ENCODE results near the gene SRBD1. TPM values are rescaled to one million over a fixed set of nuclear protein-coding genes. Genes with fewer than 3 reads are reported as not detected.

Gene SRBD1
- total RNA-seq, 2 donors from 2014 or later = 11.8 to 14.4 TPM

GRCh38 chr2:45640576-45640975 lies 29.5 kb upstream of the SRBD1 start:
- H3K4me1 ChIP-seq = no peaks in the 10 kb centered on the region
- no peaks in the 10 kb centered on the region for H3K27me3 ChIP-seq
- H3K27ac ChIP-seq = no peak overlapping the region
- intact Hi-C loops (cut with DNase I) = no loop called here
- DNase-seq = no peak
- no peak for TF ChIP-seq CTCF (IDR thresholded peaks at IDR 0.05)
- H3K4me3 ChIP-seq = no peak overlapping the region
- H3K9me3 ChIP-seq = no peaks in the 10 kb centered on the region
- no peaks in the 10 kb centered on the region for H3K36me3 ChIP-seq
- H3K9ac ChIP-seq (ENCODE audit: low read depth in 2 of 2, low read length in 2 of 2) = no peak overlapping the region

- Histone ChIP-seq H3K9me3 (no peaks in the 10 kb centered on the region), H3K4me1 (no peaks in the 10 kb centered on the region), H3K27me3 (no peaks in the 10 kb centered on the region), H3K9ac (ENCODE audit: low read depth in 2 of 2, low read length in 2 of 2) (no peak overlapping the region), H3K36me3 (no peaks in the 10 kb centered on the region), H3K27ac (no peak overlapping the region), H3K4me3 (no peak overlapping the region)
- TF ChIP-seq CTCF (IDR thresholded peaks at IDR 0.05) = no peak
- intact Hi-C loops (cut with DNase I) = no loop called here
- DNase-seq = no peak
Observed at GRCh38 chr2:45637440-45637839, 26.4 kb upstream of the SRBD1 start.

GRCh38 chr2:45636008-45636407 lies 24.9 kb upstream of the SRBD1 start:
- H3K9me3 ChIP-seq = no peaks in the 10 kb centered on the region
- no peak overlapping the region for H3K9ac ChIP-seq (ENCODE audit: low read depth in 2 of 2, low read length in 2 of 2)
- H3K27ac ChIP-seq = no peak overlapping the region
- intact Hi-C loops (cut with DNase I) = no loop called here
- H3K4me3 ChIP-seq = no peak overlapping the region
- no peaks in the 10 kb centered on the region for H3K4me1 ChIP-seq
- no peaks in the 10 kb centered on the region for H3K36me3 ChIP-seq
- no peak for DNase-seq
- no peak for TF ChIP-seq CTCF (IDR thresholded peaks at IDR 0.05)
- H3K27me3 ChIP-seq = no peaks in the 10 kb centered on the region

GRCh38 chr2:45634223-45634622 lies 23.2 kb upstream of the SRBD1 start:
- Histone ChIP-seq H3K9ac (ENCODE audit: low read depth in 2 of 2, low read length in 2 of 2) (no peak overlapping the region), H3K36me3 (no peaks in the 10 kb centered on the region), H3K9me3 (no peaks in the 10 kb centered on the region), H3K27me3 (no peaks in the 10 kb centered on the region), H3K27ac (no peak overlapping the region), H3K4me1 (no peaks in the 10 kb centered on the region), H3K4me3 (no peak overlapping the region)
- no peak for DNase-seq
- intact Hi-C loops (cut with DNase I) = no loop called here
- no peak for TF ChIP-seq CTCF (IDR thresholded peaks at IDR 0.05)

GRCh38 chr2:45631955-45632354 lies 20.9 kb upstream of the SRBD1 start:
- DNase-seq = no peak
- Histone ChIP-seq H3K27me3 (no peaks in the 10 kb centered on the region), H3K9me3 (no peaks in the 10 kb centered on the region), H3K4me1 (no peaks in the 10 kb centered on the region), H3K9ac (ENCODE audit: low read depth in 2 of 2, low read length in 2 of 2) (no peak overlapping the region), H3K4me3 (no peak overlapping the region), H3K36me3 (no peaks in the 10 kb centered on the region), H3K27ac (no peak overlapping the region)
- intact Hi-C loops (cut with DNase I) = no loop called here
- TF ChIP-seq CTCF (IDR thresholded peaks at IDR 0.05) = no peak

GRCh38 chr2:45631319-45631718 lies 20.3 kb upstream of the SRBD1 start:
- intact Hi-C loops (cut with DNase I) = no loop called here
- DNase-seq = no peak
- Histone ChIP-seq H3K36me3 (no peaks in the 10 kb centered on the region), H3K27me3 (no peaks in the 10 kb centered on the region), H3K9ac (ENCODE audit: low read depth in 2 of 2, low read length in 2 of 2) (no peak overlapping the region), H3K27ac (no peak overlapping the region), H3K9me3 (no peaks in the 10 kb centered on the region), H3K4me3 (no peak overlapping the region), H3K4me1 (no peaks in the 10 kb centered on the region)
- no peak for TF ChIP-seq CTCF (IDR thresholded peaks at IDR 0.05)
